CD8-positive, alpha-beta memory T cell (primary cell): ENCODE measurements around the gene LDLRAD2. TPM values are rescaled to one million over a fixed set of nuclear protein-coding genes. Genes with fewer than 3 reads are reported as not detected.
A peak's percentile ranks its signal among the peaks of the same experiment; 100 is the strongest.

Experiments used
- CTCF ChIA-PET: fragments of 350-600 bp; sonication (Branson Sonifier 250); formaldehyde crosslinking; loops from one replicate; lab custom pipeline; 2021; ENCODE audit warnings: antibody characterized with exemption; lab: Charles Lee
- POLR2A ChIA-PET: fragments of 350-600 bp; sonication (Branson Sonifier 250); formaldehyde crosslinking; loops from one replicate; lab custom pipeline; 2021; ENCODE audit warnings: antibody characterized with exemption; lab: Charles Lee
- DNase-seq, 5 donors: peaks; one replicate each; pipeline versions ENCODE4 v3.0.0 to v3.0.0-alpha.2; 2020 to 2022; ENCODE audit warnings: mixed read lengths in 1 of 5
- H3K27ac ChIP-seq: one replicate; pipeline ENCODE4 v1.7.0; 2013; ENCODE audit warnings: low read depth, mild to moderate bottlenecking, low read length, moderate library complexity
- H3K27me3 ChIP-seq: 2 replicates; pipeline ENCODE4 v1.7.0; 2013; ENCODE audit warnings: low read length, mild to moderate bottlenecking; ENCODE audit not compliant: insufficient read depth, poor library complexity, severe bottlenecking
- H3K36me3 ChIP-seq: 2 replicates; pipeline ENCODE4 v1.7.0; 2013; ENCODE audit warnings: mild to moderate bottlenecking, low read length, moderate library complexity; ENCODE audit not compliant: insufficient read depth
- H3K4me1 ChIP-seq: 2 replicates; pipeline ENCODE4 v1.7.0; 2013; ENCODE audit warnings: mild to moderate bottlenecking, low read length, moderate library complexity; ENCODE audit not compliant: insufficient read depth
- H3K4me3 ChIP-seq: 2 replicates; pipeline ENCODE4 v1.7.0; 2013; ENCODE audit warnings: mild to moderate bottlenecking, low read length
- H3K9me3 ChIP-seq: 2 replicates; pipeline ENCODE4 v1.7.0; 2013; ENCODE audit warnings: mild to moderate bottlenecking, low read length
- H3K27ac Mint-ChIP-seq, 8 donors: one replicate each; pipeline ENCODE4 v1.8.0; 2020 to 2021; ENCODE audit warnings: mixed read lengths in 8 of 8, mild to moderate bottlenecking in 6 of 8, inconsistent platforms in 3 of 8, moderate library complexity in 3 of 8
- H3K27me3 Mint-ChIP-seq, 2 donors: one replicate each; pipeline ENCODE4 v1.8.0; 2020 to 2021; ENCODE audit warnings: mixed read lengths in 2 of 2, mild to moderate bottlenecking in 1 of 2, moderate library complexity in 1 of 2
- H3K36me3 Mint-ChIP-seq, 3 donors: one replicate each; pipeline ENCODE4 v1.8.0; 2020 to 2021; ENCODE audit warnings: mixed read lengths in 3 of 3, inconsistent platforms in 1 of 3, mild to moderate bottlenecking in 1 of 3
- H3K4me1 Mint-ChIP-seq, 3 donors: one replicate each; pipeline ENCODE4 v1.8.0; 2020 to 2021; ENCODE audit warnings: mixed read lengths in 3 of 3, inconsistent platforms in 1 of 3, mild to moderate bottlenecking in 1 of 3
- H3K4me3 Mint-ChIP-seq, 7 donors: one replicate each; pipeline ENCODE4 v1.8.0; 2020 to 2021; ENCODE audit warnings: mixed read lengths in 7 of 7, mild to moderate bottlenecking in 6 of 7, moderate library complexity in 4 of 7, inconsistent platforms in 2 of 7
- H3K9me3 Mint-ChIP-seq, 5 donors: one replicate each; pipeline ENCODE4 v1.8.0; 2020 to 2022; ENCODE audit warnings: mixed read lengths in 5 of 5, mild to moderate bottlenecking in 3 of 5, moderate library complexity in 2 of 5, inconsistent platforms in 1 of 5
- polyA plus RNA-seq: library from polyadenylated mRNA; unstranded; fragments of 300-500 nt; fragmentation: Illumina TruSeq; gene quantifications from one replicate; pipeline ENCODE4 v1.2.3, GENCODE V29; 2021
- total RNA-seq, 2 experiments: library from RNA; stranded (reverse); gene quantifications; one replicate each; pipeline ENCODE4 v1.2.3, GENCODE V29; 2021

The LDLRAD2 gene
- total and polyA plus RNA-seq, 3 experiments from 2014 or later = not detected

GRCh38 chr1:21843996-21844395 is 31.9 kb downstream of the LDLRAD2 start:
- H3K27me3 Mint-ChIP-seq = no peaks in the 10 kb centered on the region
- no peaks in the 10 kb centered on the region for H3K9me3 Mint-ChIP-seq
- ChIA-PET POLR2A (no interaction called here), CTCF (no interaction called here)
- no peaks in the 10 kb centered on the region for H3K9me3 ChIP-seq
- DNase-seq = no peak
- H3K4me3 ChIP-seq = no peak overlapping the region
- H3K27ac Mint-ChIP-seq = peak overlapping the region in 1 of 8 donors; percentile 50
- no peaks in the 10 kb centered on the region for H3K4me1 Mint-ChIP-seq
- H3K27ac ChIP-seq = no peak overlapping the region
- no peaks in the 10 kb centered on the region for H3K36me3 ChIP-seq
- H3K36me3 Mint-ChIP-seq = no peaks in the 10 kb centered on the region
- no peaks in the 10 kb centered on the region for H3K4me1 ChIP-seq
- no peaks in the 10 kb centered on the region for H3K27me3 ChIP-seq
- no peak overlapping the region for H3K4me3 Mint-ChIP-seq

- CTCF ChIA-PET = no interaction called here
- Mint-ChIP-seq H3K4me1 (no peaks in the 10 kb centered on the region), H3K36me3 (no peaks in the 10 kb centered on the region), H3K27ac (no peak overlapping the region), H3K4me3 (no peak overlapping the region), H3K9me3 (no peaks in the 10 kb centered on the region), H3K27me3 (no peaks in the 10 kb centered on the region)
- Histone ChIP-seq H3K27ac (no peak overlapping the region), H3K9me3 (no peaks in the 10 kb centered on the region), H3K36me3 (no peaks in the 10 kb centered on the region), H3K27me3 (no peaks in the 10 kb centered on the region), H3K4me3 (no peak overlapping the region), H3K4me1 (no peaks in the 10 kb centered on the region)
- POLR2A ChIA-PET = no interaction called here
- no peak for DNase-seq
Observed at GRCh38 chr1:21845646-21846641, 33.9 kb downstream of the LDLRAD2 start.

- Histone ChIP-seq H3K9me3 (no peaks in the 10 kb centered on the region), H3K27ac (no peak overlapping the region), H3K4me3 (no peak overlapping the region), H3K27me3 (no peaks in the 10 kb centered on the region), H3K36me3 (no peaks in the 10 kb centered on the region), H3K4me1 (no peaks in the 10 kb centered on the region)
- Mint-ChIP-seq H3K4me1 (no peaks in the 10 kb centered on the region), H3K36me3 (no peaks in the 10 kb centered on the region), H3K4me3 (no peak overlapping the region), H3K27me3 (no peaks in the 10 kb centered on the region), H3K9me3 (no peaks in the 10 kb centered on the region), H3K27ac (no peak overlapping the region)
- ChIA-PET POLR2A (no interaction called here), CTCF (no interaction called here)
- DNase-seq = no peak
Observed at GRCh38 chr1:21847223-21848205, 35.4 kb downstream of the LDLRAD2 start.

GRCh38 chr1:21848524-21849174 is 36.6 kb downstream of the LDLRAD2 start:
- CTCF ChIA-PET = no interaction called here
- Mint-ChIP-seq H3K27ac (no peak overlapping the region), H3K4me3 (no peak overlapping the region)

GRCh38 chr1:21849909-21850576 is 38.0 kb downstream of the LDLRAD2 start:
- Mint-ChIP-seq H3K36me3 (no peaks in the 10 kb centered on the region), H3K27ac (no peak overlapping the region), H3K9me3 (no peaks in the 10 kb centered on the region), H3K27me3 (no peaks in the 10 kb centered on the region), H3K4me1 (no peaks in the 10 kb centered on the region), H3K4me3 (no peak overlapping the region)
- DNase-seq = no peak
- Histone ChIP-seq H3K27ac (no peak overlapping the region), H3K27me3 (no peaks in the 10 kb centered on the region), H3K9me3 (no peaks in the 10 kb centered on the region), H3K36me3 (no peaks in the 10 kb centered on the region), H3K4me1 (no peaks in the 10 kb centered on the region), H3K4me3 (no peak overlapping the region)
- POLR2A ChIA-PET = no interaction called here
- CTCF ChIA-PET = no interaction called here

More at GRCh38 chr1:21848524-21849174, 36.6 kb downstream of the LDLRAD2 start:
- no peaks in the 10 kb centered on the region for H3K9me3 Mint-ChIP-seq
- no peaks in the 10 kb centered on the region for H3K4me1 Mint-ChIP-seq
- no peaks in the 10 kb centered on the region for H3K4me1 ChIP-seq
- DNase-seq = no peak
- H3K27ac ChIP-seq = no peak overlapping the region
- no peaks in the 10 kb centered on the region for H3K36me3 ChIP-seq
- no peaks in the 10 kb centered on the region for H3K36me3 Mint-ChIP-seq
- no peaks in the 10 kb centered on the region for H3K9me3 ChIP-seq
- H3K4me3 ChIP-seq = no peak overlapping the region
- H3K27me3 Mint-ChIP-seq = no peaks in the 10 kb centered on the region
- POLR2A ChIA-PET = no interaction called here
- no peaks in the 10 kb centered on the region for H3K27me3 ChIP-seq

- H3K27ac Mint-ChIP-seq = no peak overlapping the region
- Histone ChIP-seq H3K4me1 (no peaks in the 10 kb centered on the region), H3K4me3 (no peak overlapping the region), H3K36me3 (no peaks in the 10 kb centered on the region), H3K27ac (no peak overlapping the region), H3K9me3 (no peaks in the 10 kb centered on the region), H3K27me3 (no peaks in the 10 kb centered on the region)
- no peaks in the 10 kb centered on the region for H3K27me3 Mint-ChIP-seq
- H3K4me3 Mint-ChIP-seq = no peak overlapping the region
- ChIA-PET POLR2A (no interaction called here), CTCF (no interaction called here)
- no peak for DNase-seq
- no peaks in the 10 kb centered on the region for H3K9me3 Mint-ChIP-seq
- no peaks in the 10 kb centered on the region for H3K4me1 Mint-ChIP-seq
- H3K36me3 Mint-ChIP-seq = no peaks in the 10 kb centered on the region
Observed at GRCh38 chr1:21851430-21852250, 39.6 kb downstream of the LDLRAD2 start.
